CD14-positive monocyte (primary cell): ENCODE measurements around the gene ZNF638. TPM values are rescaled to one million over a fixed set of nuclear protein-coding genes. Genes with fewer than 3 reads are reported as not detected.

Experiments used
- DNase-seq, 3 donors: peaks; one replicate each; pipeline ENCODE4 v3.0.0-alpha.2; 2011 to 2022
- H2AFZ ChIP-seq: 2 replicates; pipeline ENCODE4 v1.6.0; 2012; ENCODE audit warnings: mild to moderate bottlenecking, low read depth, low read length, inconsistent platforms; ENCODE audit not compliant: insufficient read depth, poor library complexity, severe bottlenecking
- H3K27ac ChIP-seq, 2 donors: 1 replicate in 1 of 2; 2 replicates in 1 of 2; pipeline ENCODE4 v1.5.1; 2012 to 2013; ENCODE audit warnings: low read length in 2 of 2, control low read depth in 1 of 2, inconsistent platforms in 1 of 2, low read depth in 1 of 2, mild to moderate bottlenecking in 1 of 2
- H3K27me3 ChIP-seq, 2 donors: one replicate each; pipeline versions ENCODE4 v1.6.0 to v1.6.1; 2011 to 2013; ENCODE audit warnings: low read length in 2 of 2; ENCODE audit not compliant: control insufficient read depth in 2 of 2, insufficient read depth in 2 of 2
- H3K36me3 ChIP-seq, 2 donors: replicated peaks in 1 of 2; 1 replicate in 1 of 2; 2 replicates in 1 of 2; pipeline versions ENCODE4 v1.5.1 to v1.6.1; 2012 to 2013; ENCODE audit warnings: low read length in 2 of 2, control low read depth in 1 of 2, inconsistent platforms in 1 of 2, mild to moderate bottlenecking in 1 of 2; ENCODE audit not compliant: insufficient read depth in 2 of 2, control insufficient read depth in 1 of 2
- H3K4me1 ChIP-seq, 2 donors: 1 replicate in 1 of 2; 2 replicates in 1 of 2; pipeline versions ENCODE4 v1.5.1 to v1.6.1; 2012 to 2013; ENCODE audit warnings: low read length in 2 of 2, control low read depth in 1 of 2, inconsistent platforms in 1 of 2, mild to moderate bottlenecking in 1 of 2, moderate library complexity in 1 of 2; ENCODE audit not compliant: insufficient read depth in 2 of 2, control insufficient read depth in 1 of 2
- H3K4me2 ChIP-seq: replicated peaks from 2 replicates; pipeline ENCODE3; 2012; ENCODE audit warnings: low read length, moderate library complexity, mild to moderate bottlenecking; ENCODE audit not compliant: poor library complexity, severe bottlenecking; ENCODE audit errors: extremely low read depth
- H3K4me3 ChIP-seq, 3 experiments: fragments of 200-600 bp in 1 of 3; sonication (generic) in 1 of 3; replicated peaks in 1 of 3; 1 replicate in 2 of 3; 2 replicates in 1 of 3; pipeline ENCODE4 v1.5.1; 2011 to 2013; ENCODE audit warnings: low read length in 3 of 3, mild to moderate bottlenecking in 3 of 3, control low read depth in 2 of 3, low read depth in 2 of 3, inconsistent platforms in 1 of 3, moderate library complexity in 1 of 3
- H3K79me2 ChIP-seq: 2 replicates; pipeline ENCODE4 v1.6.0; 2012; ENCODE audit warnings: mild to moderate bottlenecking, control low read depth, inconsistent platforms, low read length, moderate library complexity; ENCODE audit not compliant: insufficient read depth
- H3K9ac ChIP-seq: 2 replicates; pipeline ENCODE4 v1.6.0; 2017; ENCODE audit warnings: low read length, mild to moderate bottlenecking; ENCODE audit not compliant: insufficient read depth, poor library complexity, severe bottlenecking
- H3K9me3 ChIP-seq, 2 donors: replicated peaks in 1 of 2; 1 replicate in 1 of 2; 2 replicates in 1 of 2; pipeline versions ENCODE4 v1.5.1 to v1.6.1; 2012 to 2013; ENCODE audit warnings: low read length in 2 of 2, control low read depth in 1 of 2; ENCODE audit not compliant: control insufficient read depth in 1 of 2, insufficient read depth in 1 of 2
- H4K20me1 ChIP-seq: 2 replicates; pipeline ENCODE4 v1.6.0; 2012; ENCODE audit warnings: mild to moderate bottlenecking, low read length, control low read depth, moderate library complexity; ENCODE audit not compliant: insufficient read depth
- H3K27ac Mint-ChIP-seq, 7 donors: one replicate each; pipeline ENCODE4 v1.8.0; 2020; ENCODE audit warnings: mild to moderate bottlenecking in 7 of 7, mixed read lengths in 7 of 7, moderate library complexity in 6 of 7, inconsistent platforms in 2 of 7
- H3K27me3 Mint-ChIP-seq, 3 donors: one replicate each; pipeline ENCODE4 v1.8.0; 2021 to 2022; ENCODE audit warnings: low read depth in 3 of 3, mild to moderate bottlenecking in 3 of 3, mixed read lengths in 3 of 3, moderate library complexity in 3 of 3, inconsistent platforms in 1 of 3
- H3K36me3 Mint-ChIP-seq, 2 donors: one replicate each; pipeline ENCODE4 v1.8.0; 2020; ENCODE audit warnings: mixed read lengths in 2 of 2, inconsistent platforms in 1 of 2, mild to moderate bottlenecking in 1 of 2
- H3K4me1 Mint-ChIP-seq: one replicate; pipeline ENCODE4 v1.8.0; 2020; ENCODE audit warnings: mild to moderate bottlenecking, mixed read lengths
- H3K4me3 Mint-ChIP-seq, 2 donors: one replicate each; pipeline ENCODE4 v1.8.0; 2020; ENCODE audit warnings: mild to moderate bottlenecking in 2 of 2, mixed read lengths in 2 of 2, moderate library complexity in 1 of 2
- H3K9me3 Mint-ChIP-seq, 7 donors: one replicate each; pipeline ENCODE4 v1.8.0; 2020 to 2022; ENCODE audit warnings: mixed read lengths in 7 of 7, mild to moderate bottlenecking in 6 of 7, moderate library complexity in 6 of 7, inconsistent platforms in 2 of 7
- CTCF ChIP-seq: fragments of 200-600 bp; IDR thresholded peaks from one replicate; pipeline ENCODE4 v1.8.0; 2022; ENCODE audit warnings: antibody characterized with exemption, mild to moderate bottlenecking
- WGBS: methylation state at CpG from one replicate; pipeline ENCODE4 v1.1.5; 2013; ENCODE audit warnings: missing lambda C conversion rate; ENCODE audit not compliant: insufficient coverage; 5-methylcytosine and 5-hydroxymethylcytosine counted together
- intact Hi-C, 2 donors: fragments of 100-400 bp; cut with micrococcal nuclease; formaldehyde crosslinking; loops; one replicate each; pipeline versions ENCODE4 v1.15.0 to v1.15.1; 2023
- polyA plus RNA-seq, 3 donors: library from polyadenylated mRNA; depleted of rRNA in 1 of 3; unstranded in 2 of 3; stranded (reverse) in 1 of 3; fragments of 300-500 nt in 2 of 3; fragments of >200 nt in 1 of 3; fragmentation: Illumina TruSeq in 2 of 3; gene quantifications; 1 replicate in 2 of 3; 2 replicates in 1 of 3; pipeline ENCODE4 v1.2.3, GENCODE V29; 2012 to 2021

The ZNF638 gene
- polyA plus RNA-seq, 3 donors, result 19.1 to 64.6 (median 22.4) TPM

- Mint-ChIP-seq H3K4me3 (no peak overlapping the region), H3K27ac (no peak overlapping the region), H3K4me1 (no peaks in the 10 kb centered on the region), H3K9me3 (no peaks in the 10 kb centered on the region), H3K36me3 (no peaks in the 10 kb centered on the region), H3K27me3 (peaks cover 0 to 3% (median 0%) of the 10 kb centered on the region in 3 donors)
- Histone ChIP-seq H3K9ac (no peak overlapping the region), H2AFZ (no peak overlapping the region), H3K27me3 (no peaks in the 10 kb centered on the region), H3K4me3 (no peak overlapping the region), H3K79me2 (no peaks in the 10 kb centered on the region), H4K20me1 (no peaks in the 10 kb centered on the region), H3K9me3 (no peaks in the 10 kb centered on the region), H3K27ac (no peak overlapping the region), H3K4me2 (no peak overlapping the region), H3K36me3 (no peaks in the 10 kb centered on the region), H3K4me1 (no peaks in the 10 kb centered on the region)
- WGBS, result 77% methylated on average over 2 of the region's 4 CpGs
- intact Hi-C loops, result no loop called here
- DNase-seq, result no peak
- TF ChIP-seq CTCF, result no peak
These were observed 40.2 kb upstream of the ZNF638 start for GRCh38 chr2:71291398-71291797.

- Mint-ChIP-seq H3K27ac (no peak overlapping the region), H3K4me1 (no peaks in the 10 kb centered on the region), H3K36me3 (no peaks in the 10 kb centered on the region), H3K27me3 (peaks cover 0 to 3% (median 0%) of the 10 kb centered on the region in 3 donors), H3K4me3 (no peak overlapping the region), H3K9me3 (no peaks in the 10 kb centered on the region)
- H3K4me3 ChIP-seq, result no peak overlapping the region
- no peaks in the 10 kb centered on the region for H3K9me3 ChIP-seq
- WGBS, result no CpG with 5 or more reads among the region's 1 CpG
- H3K4me2 ChIP-seq, result no peak overlapping the region
- no peaks in the 10 kb centered on the region for H3K79me2 ChIP-seq
- no peak for DNase-seq
- H3K27ac ChIP-seq, result no peak overlapping the region
- TF ChIP-seq CTCF, result no peak
- H3K36me3 ChIP-seq, result no peaks in the 10 kb centered on the region
- peak overlapping the region; percentile 37 for H2AFZ ChIP-seq
- H4K20me1 ChIP-seq, result no peaks in the 10 kb centered on the region
- intact Hi-C loops, result no loop called here
- H3K27me3 ChIP-seq, result no peaks in the 10 kb centered on the region
- H3K9ac ChIP-seq, result no peak overlapping the region
- no peaks in the 10 kb centered on the region for H3K4me1 ChIP-seq
These were observed 39.4 kb upstream of the ZNF638 start for GRCh38 chr2:71292159-71292558.
